DOHH2 (cell line): ENCODE results near the gene CYSRT1.
A peak's percentile ranks its signal among the peaks of the same experiment; 100 is the strongest.

Source experiments
- H3F3A ChIP-seq: fragments of 200-600 bp; sonication (generic), shearing (Covaris generic); 2 replicates; pipeline ENCODE4 v1.6.0; 2016; ENCODE audit warnings: antibody characterized with exemption, mild to moderate bottlenecking; ENCODE audit not compliant: control insufficient read depth, insufficient read depth
- H3K27ac ChIP-seq: fragments of 200-600 bp; sonication (generic); 2 replicates; pipeline ENCODE4 v1.5.1; 2014; ENCODE audit warnings: low read depth, mild to moderate bottlenecking, low read length, moderate library complexity
- H3K27me3 ChIP-seq: fragments of 200-600 bp; sonication (generic); 2 replicates; pipeline ENCODE4 v1.6.1; 2014; ENCODE audit warnings: mild to moderate bottlenecking, low read length, mixed read lengths; ENCODE audit not compliant: control insufficient read depth
- H3K36me3 ChIP-seq: fragments of 200-600 bp; sonication (generic); 2 replicates; pipeline ENCODE4 v1.6.1; 2014; ENCODE audit warnings: mild to moderate bottlenecking, low read length, moderate library complexity, mixed read lengths; ENCODE audit not compliant: control insufficient read depth
- H3K4me1 ChIP-seq: fragments of 200-600 bp; sonication (generic); 2 replicates; pipeline ENCODE4 v1.6.1; 2014; ENCODE audit warnings: mild to moderate bottlenecking, low read length, mixed read lengths; ENCODE audit not compliant: control insufficient read depth
- H3K4me2 ChIP-seq: fragments of 200-600 bp; sonication (generic); 2 replicates; pipeline ENCODE4 v1.6.0; 2014; ENCODE audit warnings: mild to moderate bottlenecking, low read length, moderate library complexity
- H3K4me3 ChIP-seq: fragments of 200-600 bp; sonication (generic); 2 replicates; pipeline ENCODE4 v1.5.1; 2014; ENCODE audit warnings: mild to moderate bottlenecking, low read length, mixed read lengths
- H3K79me2 ChIP-seq: fragments of 200-600 bp; sonication (generic); 2 replicates; pipeline ENCODE4 v1.6.1; 2014; ENCODE audit warnings: mild to moderate bottlenecking, low read length, mixed read lengths; ENCODE audit not compliant: control insufficient read depth
- H3K9me2 ChIP-seq: fragments of 200-600 bp; sonication (generic); replicated peaks from 2 replicates; pipeline ENCODE4 v1.6.1; 2014; ENCODE audit warnings: mild to moderate bottlenecking, low read length, mixed read lengths; ENCODE audit not compliant: control insufficient read depth
- H3K9me3 ChIP-seq: fragments of 200-600 bp; sonication (generic); 2 replicates; pipeline ENCODE4 v1.6.1; 2014; ENCODE audit warnings: antibody characterized with exemption, low read length, mixed read lengths; ENCODE audit not compliant: control insufficient read depth, insufficient read depth
- H4K20me1 ChIP-seq: fragments of 200-600 bp; sonication (generic); 2 replicates; pipeline ENCODE4 v1.6.0; 2014; ENCODE audit warnings: low read depth, mild to moderate bottlenecking, antibody characterized with exemption, low read length, moderate library complexity; ENCODE audit not compliant: control insufficient read depth, insufficient read depth
- EZH2phosphoT487 ChIP-seq: fragments of 200-600 bp; sonication (generic); IDR thresholded peaks from 2 replicates; pipeline ENCODE4 v1.6.1; 2017; ENCODE audit warnings: borderline replicate concordance, mild to moderate bottlenecking, antibody characterized with exemption, low read length, moderate library complexity, mixed read lengths
- TF ChIP-seq, protein P1 (sequence below): fragments of 200-600 bp; sonication (generic); IDR thresholded peaks from one replicate; pipeline ENCODE4 v1.5.1; 2014; ENCODE audit warnings: antibody characterized with exemption, mild to moderate bottlenecking, low read depth, low read length; ENCODE audit not compliant: poor library complexity, severe bottlenecking

Gene CYSRT1

GRCh38 chr9:137264067-137264466 lies 39.1 kb downstream of the CYSRT1 start:
- H3K27me3 ChIP-seq = no peaks in the 10 kb centered on the region
- H3F3A ChIP-seq = peaks cover 18% of the 10 kb centered on the region
- no peaks in the 10 kb centered on the region for H3K9me2 ChIP-seq
- H3K79me2 ChIP-seq = peaks cover 32% of the 10 kb centered on the region
- no peak overlapping the region for H3K27ac ChIP-seq
- H3K4me1 ChIP-seq = peaks cover 33% of the 10 kb centered on the region
- no peak overlapping the region for H3K4me2 ChIP-seq
- H3K9me3 ChIP-seq = no peaks in the 10 kb centered on the region
- TF ChIP-seq, protein P1, sequence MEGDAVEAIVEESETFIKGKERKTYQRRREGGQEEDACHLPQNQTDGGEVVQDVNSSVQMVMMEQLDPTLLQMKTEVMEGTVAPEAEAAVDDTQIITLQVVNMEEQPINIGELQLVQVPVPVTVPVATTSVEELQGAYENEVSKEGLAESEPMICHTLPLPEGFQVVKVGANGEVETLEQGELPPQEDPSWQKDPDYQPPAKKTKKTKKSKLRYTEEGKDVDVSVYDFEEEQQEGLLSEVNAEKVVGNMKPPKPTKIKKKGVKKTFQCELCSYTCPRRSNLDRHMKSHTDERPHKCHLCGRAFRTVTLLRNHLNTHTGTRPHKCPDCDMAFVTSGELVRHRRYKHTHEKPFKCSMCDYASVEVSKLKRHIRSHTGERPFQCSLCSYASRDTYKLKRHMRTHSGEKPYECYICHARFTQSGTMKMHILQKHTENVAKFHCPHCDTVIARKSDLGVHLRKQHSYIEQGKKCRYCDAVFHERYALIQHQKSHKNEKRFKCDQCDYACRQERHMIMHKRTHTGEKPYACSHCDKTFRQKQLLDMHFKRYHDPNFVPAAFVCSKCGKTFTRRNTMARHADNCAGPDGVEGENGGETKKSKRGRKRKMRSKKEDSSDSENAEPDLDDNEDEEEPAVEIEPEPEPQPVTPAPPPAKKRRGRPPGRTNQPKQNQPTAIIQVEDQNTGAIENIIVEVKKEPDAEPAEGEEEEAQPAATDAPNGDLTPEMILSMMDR = no peak
- no peak for TF ChIP-seq EZH2phosphoT487
- H4K20me1 ChIP-seq = no peaks in the 10 kb centered on the region
- peaks cover 55% of the 10 kb centered on the region for H3K36me3 ChIP-seq
- no peak overlapping the region for H3K4me3 ChIP-seq

GRCh38 chr9:137265496-137266161 lies 40.7 kb downstream of the CYSRT1 start:
- H3K4me2 ChIP-seq = no peak overlapping the region
- no peak overlapping the region for H3K4me3 ChIP-seq
- H3K27me3 ChIP-seq = no peaks in the 10 kb centered on the region
- peaks cover 25% of the 10 kb centered on the region for H3F3A ChIP-seq
- peaks cover 49% of the 10 kb centered on the region for H3K4me1 ChIP-seq
- no peaks in the 10 kb centered on the region for H3K9me3 ChIP-seq
- H3K36me3 ChIP-seq = peaks cover 63% of the 10 kb centered on the region
- TF ChIP-seq, protein P1 = no peak
- TF ChIP-seq EZH2phosphoT487 = no peak
- H3K79me2 ChIP-seq = peaks cover 39% of the 10 kb centered on the region
- H3K27ac ChIP-seq = no peak overlapping the region
- H4K20me1 ChIP-seq = no peaks in the 10 kb centered on the region
- H3K9me2 ChIP-seq = no peaks in the 10 kb centered on the region

GRCh38 chr9:137266162-137266527 lies 41.2 kb downstream of the CYSRT1 start:
- Histone ChIP-seq H3K79me2 (peaks cover 43% of the 10 kb centered on the region), H3K36me3 (peaks cover 68% of the 10 kb centered on the region), H3K4me3 (no peak overlapping the region), H3F3A (peaks cover 25% of the 10 kb centered on the region), H3K27ac (no peak overlapping the region), H3K4me2 (peak overlapping the region; percentile 98), H3K9me2 (no peaks in the 10 kb centered on the region), H3K27me3 (no peaks in the 10 kb centered on the region), H3K4me1 (peaks cover 54% of the 10 kb centered on the region), H3K9me3 (no peaks in the 10 kb centered on the region), H4K20me1 (no peaks in the 10 kb centered on the region)
- TF ChIP-seq, protein P1 = no peak
- TF ChIP-seq EZH2phosphoT487 = no peak
